ENCODE data around the gene ABCC4.

DNA sequence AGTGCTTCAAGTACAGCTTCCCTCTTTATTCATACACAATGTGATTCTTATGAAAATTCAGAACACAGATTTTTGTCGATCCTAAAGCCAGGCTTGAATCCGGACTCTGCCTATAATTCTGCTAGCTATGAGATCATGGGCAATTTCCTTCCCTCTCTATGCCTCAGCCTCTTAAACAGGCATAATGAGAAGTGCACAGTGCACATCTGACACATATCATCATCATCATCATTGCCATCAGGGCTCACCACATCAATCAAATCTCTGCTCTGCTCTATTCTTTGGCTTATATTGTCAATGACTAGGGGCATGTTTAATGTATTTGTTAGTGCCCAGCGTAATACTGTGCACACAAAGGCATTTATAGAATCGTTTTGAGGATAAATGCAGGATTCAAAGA is 269.1 kb downstream of the ABCC4 start:
- TF ChIP-seq EZH2 (IDR thresholded peaks at IDR 0.05) (no peak), CTCF (IDR thresholded peaks at IDR 0.05 in 2 of 3, conservative IDR thresholded peaks at IDR 0.05 in 1 of 3; ENCODE audit: borderline replicate concordance in 1 of 3, insufficient read depth in 1 of 3, low read depth in 2 of 3, low read length in 2 of 3) (no peak), MAX (IDR thresholded peaks at IDR 0.05) (no peak)
